OCI-LY1 (cell line): ENCODE data around the gene RHOBTB3.

Experiments
- H2AFZ ChIP-seq: fragments of 200-600 bp; sonication (generic), shearing (Covaris generic); 2 replicates; pipeline ENCODE4 v1.6.0; 2014; ENCODE audit warnings: antibody characterized with exemption, mild to moderate bottlenecking, low read length
- H3F3A ChIP-seq: fragments of 200-600 bp; sonication (generic), shearing (Covaris generic); 2 replicates; pipeline ENCODE4 v1.6.0; 2014; ENCODE audit warnings: mild to moderate bottlenecking, antibody characterized with exemption, low read length, moderate library complexity; ENCODE audit not compliant: insufficient read depth
- H3K27ac ChIP-seq: fragments of 200-600 bp; sonication (generic); 2 replicates; pipeline ENCODE4 v1.5.1; 2014; ENCODE audit warnings: low read length, mixed run types, mild to moderate bottlenecking, low read depth; ENCODE audit not compliant: poor library complexity, severe bottlenecking
- H3K27me3 ChIP-seq: fragments of 200-600 bp; sonication (generic); 2 replicates; pipeline ENCODE4 v1.6.0; 2014; ENCODE audit warnings: antibody characterized with exemption, mild to moderate bottlenecking, low read length, moderate library complexity; ENCODE audit not compliant: insufficient read depth
- H3K36me3 ChIP-seq: fragments of 200-600 bp; sonication (generic); 2 replicates; pipeline ENCODE4 v1.6.1; 2014; ENCODE audit warnings: mild to moderate bottlenecking, antibody characterized with exemption, low read length, moderate library complexity, mixed read lengths; ENCODE audit not compliant: insufficient read depth
- H3K4me1 ChIP-seq: fragments of 200-600 bp; sonication (generic); 2 replicates; pipeline ENCODE4 v1.5.1; 2014; ENCODE audit warnings: mild to moderate bottlenecking, low read length, moderate library complexity; ENCODE audit not compliant: insufficient read depth, severe bottlenecking
- H3K4me2 ChIP-seq: fragments of 200-600 bp; sonication (generic), shearing (Covaris generic); 2 replicates; pipeline ENCODE4 v1.6.1; 2014; ENCODE audit warnings: low read length
- H3K4me3 ChIP-seq: fragments of 200-600 bp; sonication (generic); 2 replicates; pipeline ENCODE4 v1.5.1; 2014; ENCODE audit warnings: low read length, low read depth, mild to moderate bottlenecking, mixed read lengths; ENCODE audit not compliant: poor library complexity, severe bottlenecking
- H3K79me2 ChIP-seq: fragments of 200-600 bp; shearing (Covaris generic); 2 replicates; pipeline ENCODE4 v1.6.1; 2016; ENCODE audit warnings: mixed run types, low read length, mixed read lengths; ENCODE audit not compliant: insufficient read depth
- H3K9ac ChIP-seq: fragments of 200-600 bp; sonication (generic), shearing (Covaris generic); 2 replicates; pipeline ENCODE4 v1.6.1; 2014; ENCODE audit warnings: mild to moderate bottlenecking, low read length, mixed read lengths
- H3K9me2 ChIP-seq: fragments of 200-600 bp; sonication (generic), shearing (Covaris generic); 2 replicates; pipeline ENCODE4 v1.6.1; 2014; ENCODE audit warnings: low read depth, mild to moderate bottlenecking, low read length, mixed read lengths
- H3K9me3 ChIP-seq: fragments of 200-600 bp; shearing (Covaris generic); 2 replicates; pipeline ENCODE4 v1.6.1; 2014; ENCODE audit warnings: low read length, mixed read lengths
- H4K20me1 ChIP-seq: fragments of 200-600 bp; sonication (generic), shearing (Covaris generic); 2 replicates; pipeline ENCODE4 v1.6.0; 2016; ENCODE audit warnings: mild to moderate bottlenecking, low read length; ENCODE audit not compliant: insufficient read depth
- CTCF ChIP-seq: fragments of 200-600 bp; sonication (generic), shearing (Covaris generic); IDR thresholded peaks from 2 replicates; pipeline ENCODE4 v1.5.1; 2017; ENCODE audit warnings: mild to moderate bottlenecking, antibody characterized with exemption, low read length, moderate library complexity, mixed read lengths
- EZH2 ChIP-seq: fragments of 200-600 bp; sonication (generic), shearing (Covaris generic); IDR thresholded peaks from 2 replicates; pipeline ENCODE4 v1.8.0; 2017; ENCODE audit warnings: borderline replicate concordance, mixed run types, mild to moderate bottlenecking, antibody characterized with exemption, low read length, moderate library complexity, mixed read lengths

The RHOBTB3 gene

GRCh38 chr5:95768731-95769130, 37.6 kb downstream of the RHOBTB3 start:
- H4K20me1 ChIP-seq = no peaks in the 10 kb centered on the region
- no peaks in the 10 kb centered on the region for H3K4me1 ChIP-seq
- no peak overlapping the region for H3K27ac ChIP-seq
- H3K4me3 ChIP-seq = no peak overlapping the region
- H3K9ac ChIP-seq = no peak overlapping the region
- H3K4me2 ChIP-seq = no peak overlapping the region
- no peak overlapping the region for H2AFZ ChIP-seq
- H3K36me3 ChIP-seq = no peaks in the 10 kb centered on the region
- H3K9me2 ChIP-seq = no peaks in the 10 kb centered on the region
- no peaks in the 10 kb centered on the region for H3K9me3 ChIP-seq
- no peaks in the 10 kb centered on the region for H3F3A ChIP-seq
- TF ChIP-seq EZH2 (no peak), CTCF (no peak)
- no peaks in the 10 kb centered on the region for H3K27me3 ChIP-seq
- no peaks in the 10 kb centered on the region for H3K79me2 ChIP-seq

- Histone ChIP-seq H3K36me3 (no peaks in the 10 kb centered on the region), H3K79me2 (no peaks in the 10 kb centered on the region), H3K9me3 (no peaks in the 10 kb centered on the region), H3K9me2 (no peaks in the 10 kb centered on the region), H4K20me1 (no peaks in the 10 kb centered on the region), H3K27me3 (no peaks in the 10 kb centered on the region), H3K4me2 (no peak overlapping the region), H3F3A (no peaks in the 10 kb centered on the region), H2AFZ (no peak overlapping the region), H3K4me3 (no peak overlapping the region), H3K4me1 (no peaks in the 10 kb centered on the region), H3K27ac (no peak overlapping the region), H3K9ac (no peak overlapping the region)
- TF ChIP-seq CTCF (no peak), EZH2 (no peak)
These were observed 39.9 kb downstream of the RHOBTB3 start for GRCh38 chr5:95770830-95771708.

DNA sequence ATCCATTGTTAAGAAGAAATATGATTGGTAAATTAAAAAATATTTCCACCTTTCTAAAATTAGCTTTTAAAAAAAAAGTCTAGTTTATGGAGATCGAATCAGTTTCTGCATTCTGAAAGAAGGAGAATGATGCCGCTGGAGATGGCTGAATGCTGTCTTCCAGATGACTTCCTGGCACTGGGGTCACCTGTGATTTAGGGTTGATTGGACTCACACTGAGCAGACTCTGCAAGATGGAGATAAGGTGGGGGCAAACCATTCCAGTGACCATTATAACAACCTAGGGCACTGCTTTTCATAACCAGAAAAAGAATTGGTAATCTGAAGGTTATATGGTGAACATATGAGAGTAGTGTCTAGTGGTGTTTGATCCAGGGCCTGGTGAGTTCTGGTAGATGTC, 40.8 kb downstream of the RHOBTB3 start:
- no peaks in the 10 kb centered on the region for H3K4me1 ChIP-seq
- no peaks in the 10 kb centered on the region for H4K20me1 ChIP-seq
- H3K4me2 ChIP-seq = no peak overlapping the region
- no peaks in the 10 kb centered on the region for H3K79me2 ChIP-seq
- H3K27me3 ChIP-seq = no peaks in the 10 kb centered on the region
- H3K4me3 ChIP-seq = no peak overlapping the region
- TF ChIP-seq EZH2 (no peak), CTCF (no peak)
- H3F3A ChIP-seq = no peaks in the 10 kb centered on the region
- H3K9me2 ChIP-seq = no peaks in the 10 kb centered on the region
- H3K9ac ChIP-seq = no peak overlapping the region
- H3K9me3 ChIP-seq = no peaks in the 10 kb centered on the region
- H3K36me3 ChIP-seq = no peaks in the 10 kb centered on the region
- no peak overlapping the region for H2AFZ ChIP-seq
- no peak overlapping the region for H3K27ac ChIP-seq
